Caco-2 (cell line): Measurements from ENCODE around the gene PHF11. TPM values are rescaled to one million over a fixed set of nuclear protein-coding genes. Genes with fewer than 3 reads are reported as not detected.

Experiments used
- Bru-seq: library from RNA; stranded (reverse); fragments of 400-500 nt; gene quantifications from one replicate; lab custom pipeline; 2021; lab: Mats Ljungman, UMichigan
- BruChase-seq, 2 experiments: library from RNA; stranded (reverse); fragments of 400-500 nt; gene quantifications; one replicate each; lab custom pipeline; 2021; lab: Mats Ljungman, UMichigan
- BruUV-seq: library from RNA; stranded (reverse); fragments of 400-500 nt; replicated peaks from 2 replicates; lab custom pipeline; 2021; lab: Mats Ljungman, UMichigan
- CTCF ChIA-PET: fragments of 300-600 bp; sonication (Branson Sonifier 250); formaldehyde crosslinking; loops from one replicate; lab custom pipeline; 2022; ENCODE audit warnings: antibody characterized with exemption; lab: Charles Lee
- POLR2A ChIA-PET: fragments of 300-600 bp; sonication (Branson Sonifier 250); formaldehyde crosslinking; loops from one replicate; lab custom pipeline; 2022; ENCODE audit warnings: antibody characterized with exemption; lab: Charles Lee
- DNase-seq, 2 experiments: peaks; one replicate each; pipeline versions ENCODE4 v3.0.0 to v3.0.0-alpha.2; 2020 to 2022
- H3K27me3 ChIP-seq: replicated peaks from 2 replicates; pipeline ENCODE4 v1.6.0; 2011; ENCODE audit warnings: low read length; ENCODE audit not compliant: control insufficient read depth, insufficient read depth
- H3K36me3 ChIP-seq: 2 replicates; pipeline ENCODE4 v1.5.1; 2011; ENCODE audit warnings: low read length; ENCODE audit not compliant: control insufficient read depth, insufficient read depth
- H3K4me1 ChIP-seq: fragments of 250-450 bp; sonication (Bioruptor Pico); 2 replicates; pipeline ENCODE4 v1.5.1; 2020; ENCODE audit warnings: mild to moderate bottlenecking
- H3K4me3 ChIP-seq: 2 replicates; pipeline ENCODE4 v1.5.1; 2011; ENCODE audit warnings: low read depth, mild to moderate bottlenecking, control low read depth, low read length
- H3K9me3 ChIP-seq: fragments of 250-450 bp; sonication (Bioruptor Pico); 2 replicates; pipeline ENCODE4 v1.5.1; 2020; ENCODE audit warnings: mild to moderate bottlenecking, moderate library complexity
- H3K27ac Mint-ChIP-seq: one replicate; pipeline ENCODE4 v1.8.0; 2022; ENCODE audit warnings: mixed read lengths; ENCODE audit not compliant: unreplicated experiment
- H3K27me3 Mint-ChIP-seq: one replicate; pipeline ENCODE4 v1.8.0; 2022; ENCODE audit warnings: mixed read lengths; ENCODE audit not compliant: insufficient read depth, unreplicated experiment
- H3K36me3 Mint-ChIP-seq: one replicate; pipeline ENCODE4 v1.8.0; 2022; ENCODE audit warnings: mild to moderate bottlenecking, mixed read lengths; ENCODE audit not compliant: insufficient read depth, unreplicated experiment
- H3K4me1 Mint-ChIP-seq: one replicate; pipeline ENCODE4 v1.8.0; 2022; ENCODE audit warnings: low read depth, mixed read lengths; ENCODE audit not compliant: unreplicated experiment
- H3K4me3 Mint-ChIP-seq: one replicate; pipeline ENCODE4 v1.8.0; 2022; ENCODE audit warnings: mild to moderate bottlenecking, moderate library complexity, mixed read lengths; ENCODE audit not compliant: unreplicated experiment
- H3K9me3 Mint-ChIP-seq: one replicate; pipeline ENCODE4 v1.8.0; 2022; ENCODE audit warnings: mixed read lengths; ENCODE audit not compliant: unreplicated experiment
- CTCF ChIP-seq, 2 experiments: fragments of 200-600 bp in 1 of 2; IDR thresholded peaks; 1 replicate in 1 of 2; 2 replicates in 1 of 2; pipeline versions ENCODE4 v1.5.1 to v1.8.0; 2011 to 2022; ENCODE audit warnings: antibody characterized with exemption in 1 of 2, control low read depth in 1 of 2, inconsistent platforms in 1 of 2, low read depth in 1 of 2, low read length in 1 of 2, mild to moderate bottlenecking in 1 of 2, moderate library complexity in 1 of 2; ENCODE audit not compliant: insufficient read depth in 1 of 2, severe bottlenecking in 1 of 2, unreplicated experiment in 1 of 2
- intact Hi-C: fragments of 100-400 bp; cut with micrococcal nuclease; formaldehyde crosslinking; loops from one replicate; pipeline ENCODE4 v1.10.0; 2022; ENCODE audit not compliant: unreplicated experiment
- long read RNA-seq: library from polyadenylated mRNA; stranded (forward); transcript quantifications from one replicate; pipeline ENCODE4 v2.0.0, GENCODE V29; 2022
- total RNA-seq: library from RNA; stranded (reverse); gene quantifications from 2 replicates; pipeline ENCODE4 v1.2.3, GENCODE V29; 2022

Gene PHF11
- 1.8 and 2.3 TPM in 2 replicates for total RNA-seq
- percentile 35 among the genes with signal in this experiment for Bru-seq, nascent RNA
- BruChase-seq, experiment 1, labeled RNA remaining after a 2-hour chase, result percentile 42 among the genes with signal in this experiment
- BruChase-seq, experiment 2, labeled RNA remaining after a 6-hour chase, result percentile 37 among the genes with signal in this experiment
- long read RNA-seq, partial matches to known transcripts, result 0 of 1 reads
- long read RNA-seq, other reads (novel, unspliced or antisense), result 0 of 1 reads

DNA sequence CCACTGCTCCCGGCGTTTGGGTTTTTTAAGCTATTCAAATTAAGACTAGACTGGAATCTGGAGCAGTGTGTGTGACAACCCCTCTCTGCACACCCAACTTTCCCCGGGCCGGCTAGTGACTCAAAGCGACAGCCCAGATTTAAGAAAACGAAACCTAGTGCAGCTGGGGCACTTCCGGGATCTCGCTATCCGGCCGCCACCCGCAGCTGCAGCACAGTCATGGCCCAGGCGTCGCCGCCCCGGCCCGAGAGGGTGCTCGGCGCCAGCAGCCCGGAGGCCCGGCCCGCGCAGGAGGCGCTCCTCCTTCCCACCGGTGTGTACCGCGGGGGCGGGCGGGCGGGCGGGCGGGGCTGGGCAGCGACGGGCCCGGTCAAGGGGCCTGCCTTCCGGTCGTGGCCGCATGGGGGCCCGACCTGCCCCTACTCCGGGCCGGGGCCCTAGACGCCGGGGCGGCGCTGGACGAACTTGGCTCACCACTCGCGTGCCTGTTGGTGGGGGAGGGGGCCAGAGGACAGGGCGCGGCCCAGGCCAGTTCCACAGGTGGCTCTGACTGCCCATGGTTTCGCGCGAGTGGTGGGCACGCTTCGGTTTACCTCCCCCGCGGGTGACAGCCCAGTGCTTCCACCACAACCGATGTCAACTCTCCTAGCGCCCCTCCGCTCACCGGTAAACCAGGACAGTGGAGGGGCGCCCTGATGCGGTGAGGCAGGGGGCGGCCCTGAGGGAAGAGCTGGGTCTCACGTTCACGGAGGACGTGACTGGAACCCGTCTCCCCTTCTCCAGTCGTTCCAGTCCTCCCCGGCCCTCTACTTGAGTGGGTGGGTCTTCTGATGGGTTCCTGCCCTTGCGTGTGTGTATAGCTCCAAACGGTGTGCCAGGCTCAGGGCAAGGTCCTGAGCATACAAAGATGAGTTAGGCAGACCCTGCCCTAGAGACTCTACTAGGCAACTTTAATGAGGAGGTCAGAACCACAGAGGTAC is at the start of gene PHF11:
PHF11 (plus strand) TSS at position 171 of the 980 bp plus-strand sequence; CDS start at position 220, 49 bp downstream.
- no peak for TF ChIP-seq CTCF (IDR thresholded peaks at IDR 0.05; ENCODE audit: insufficient read depth in 1 of 2, low read depth in 1 of 2, low read length in 1 of 2, severe bottlenecking in 1 of 2, unreplicated experiment in 1 of 2)
- no TSS peak for BruUV-seq
- peak; percentile 29 to 37 for DNase-seq
- Mint-ChIP-seq H3K27ac (no peak within 1 kb of the TSS), H3K4me3 (peak within 1 kb of the TSS; percentile 51), H3K36me3 (no peaks in the 10 kb centered on the region), H3K4me1 (no peaks in the 10 kb centered on the region), H3K9me3 (no peaks in the 10 kb centered on the region), H3K27me3 (no peaks in the 10 kb centered on the region)
- intact Hi-C loops, result no loop called here
- no peaks in the 10 kb centered on the region for H3K9me3 ChIP-seq
- CTCF ChIA-PET, result no interaction called here
- no peaks in the 10 kb centered on the region for H3K27me3 ChIP-seq
- POLR2A ChIA-PET, result no interaction called here
- H3K4me1 ChIP-seq, result no peaks in the 10 kb centered on the region
- H3K36me3 ChIP-seq, result no peaks in the 10 kb centered on the region
- peak within 1 kb of the TSS; percentile 13; the same call in 1 of the 2 replicates for H3K4me3 ChIP-seq

- no peak for TF ChIP-seq CTCF (IDR thresholded peaks at IDR 0.05; ENCODE audit: insufficient read depth in 1 of 2, low read depth in 1 of 2, low read length in 1 of 2, severe bottlenecking in 1 of 2, unreplicated experiment in 1 of 2)
- POLR2A ChIA-PET, result no interaction called here
- H3K4me3 ChIP-seq, result no peak overlapping the region; the same call in 1 of the 2 replicates
Measured at GRCh38 chr13:49446473-49446872, 49.3 kb upstream of the PHF11 start.

GRCh38 chr13:49448753-49449152 is 47.0 kb upstream of the PHF11 start:
- Histone ChIP-seq H3K4me3 (no peak overlapping the region), H3K27me3 (no peaks in the 10 kb centered on the region), H3K4me1 (no peaks in the 10 kb centered on the region; the same call in 1 of the 2 replicates), H3K36me3 (no peaks in the 10 kb centered on the region), H3K9me3 (no peaks in the 10 kb centered on the region)
- ChIA-PET POLR2A (interaction anchor here (1.0 kb wide), 1 partner anchor 201 kb away, joined by 3 read pairs; the partner anchor contains the start of gene CDADC1), CTCF (no interaction called here)
- no peak for TF ChIP-seq CTCF (IDR thresholded peaks at IDR 0.05; ENCODE audit: insufficient read depth in 1 of 2, low read depth in 1 of 2, low read length in 1 of 2, severe bottlenecking in 1 of 2, unreplicated experiment in 1 of 2)
- Mint-ChIP-seq H3K9me3 (no peaks in the 10 kb centered on the region), H3K27me3 (no peaks in the 10 kb centered on the region), H3K4me3 (no peak overlapping the region), H3K27ac (no peak overlapping the region), H3K36me3 (peaks cover 19% of the 10 kb centered on the region), H3K4me1 (peaks cover 7% of the 10 kb centered on the region)
- no peak for DNase-seq
- no TSS peak for BruUV-seq
- intact Hi-C loops, result no loop called here

More at GRCh38 chr13:49446473-49446872, 49.3 kb upstream of the PHF11 start:
- no TSS peak for BruUV-seq
- H3K36me3 ChIP-seq, result no peaks in the 10 kb centered on the region
- Mint-ChIP-seq H3K27ac (peak overlapping the region; percentile 90), H3K27me3 (no peaks in the 10 kb centered on the region), H3K36me3 (peaks cover 7% of the 10 kb centered on the region), H3K9me3 (no peaks in the 10 kb centered on the region), H3K4me1 (peaks cover 7% of the 10 kb centered on the region), H3K4me3 (peak overlapping the region; percentile 87)
- no peaks in the 10 kb centered on the region for H3K9me3 ChIP-seq
- DNase-seq, result no peak
- CTCF ChIA-PET, result no interaction called here
- no peaks in the 10 kb centered on the region; the same call in 1 of the 2 replicates for H3K4me1 ChIP-seq
- intact Hi-C loops, result no loop called here
- no peaks in the 10 kb centered on the region for H3K27me3 ChIP-seq
